ENCODE measurements around the gene SLC7A11. TPM values are rescaled to one million over a fixed set of nuclear protein-coding genes. Genes with fewer than 3 reads are reported as not detected.
A peak's percentile ranks its signal among the peaks of the same experiment; 100 is the strongest.

Gene SLC7A11
- total RNA-seq, 1 donor: 55.7 TPM

GRCh38 chr4:138262030-138262429, 19.9 kb upstream of the SLC7A11 start:
- Histone ChIP-seq H2AFZ (ENCODE audit: low read length) (no peak overlapping the region), H3K27ac (ENCODE audit: low read depth, low read length) (no peak overlapping the region), H3K36me3 (ENCODE audit: insufficient read depth, low read length) (no peaks in the 10 kb centered on the region), H3K4me3 (ENCODE audit: insufficient read depth, low read length) (no peak overlapping the region), H3K79me2 (ENCODE audit: insufficient read depth, low read length) (no peaks in the 10 kb centered on the region), H4K20me1 (ENCODE audit: insufficient read depth, low read length) (no peaks in the 10 kb centered on the region), H3K27me3 (ENCODE audit: insufficient read depth, low read length) (no peaks in the 10 kb centered on the region), H3K4me1 (ENCODE audit: insufficient read depth, low read length) (peaks cover 5% of the 10 kb centered on the region), H3K4me2 (ENCODE audit: insufficient read depth, low read length) (no peak overlapping the region), H3K9me3 (ENCODE audit: low read depth, low read length) (no peaks in the 10 kb centered on the region)
- TF ChIP-seq CTCF (IDR thresholded peaks at IDR 0.05; ENCODE audit: extremely low read depth, low read depth, low read length): no peak
- no peak for DNase-seq (ENCODE audit: insufficient read length, low spot score, missing footprints)

- H3K27me3 ChIP-seq (ENCODE audit: insufficient read depth, low read length): no peaks in the 10 kb centered on the region
- H4K20me1 ChIP-seq (ENCODE audit: insufficient read depth, low read length): no peaks in the 10 kb centered on the region
- peak; percentile 74 for DNase-seq (ENCODE audit: insufficient read length, low spot score, missing footprints)
- H3K4me3 ChIP-seq (ENCODE audit: insufficient read depth, low read length): no peak overlapping the region
- H3K4me2 ChIP-seq (ENCODE audit: insufficient read depth, low read length): no peak overlapping the region
- no peak for TF ChIP-seq CTCF (IDR thresholded peaks at IDR 0.05; ENCODE audit: extremely low read depth, low read depth, low read length)
- no peaks in the 10 kb centered on the region for H3K36me3 ChIP-seq (ENCODE audit: insufficient read depth, low read length)
- H2AFZ ChIP-seq (ENCODE audit: low read length): no peak overlapping the region
- H3K79me2 ChIP-seq (ENCODE audit: insufficient read depth, low read length): no peaks in the 10 kb centered on the region
- H3K27ac ChIP-seq (ENCODE audit: low read depth, low read length): no peak overlapping the region
- H3K9me3 ChIP-seq (ENCODE audit: low read depth, low read length): no peaks in the 10 kb centered on the region
- H3K4me1 ChIP-seq (ENCODE audit: insufficient read depth, low read length): peaks cover 5% of the 10 kb centered on the region
Observed at GRCh38 chr4:138259824-138260223, 17.7 kb upstream of the SLC7A11 start.

- no peaks in the 10 kb centered on the region for H4K20me1 ChIP-seq (ENCODE audit: insufficient read depth, low read length)
- H3K4me2 ChIP-seq (ENCODE audit: insufficient read depth, low read length): no peak overlapping the region
- H3K9me3 ChIP-seq (ENCODE audit: low read depth, low read length): no peaks in the 10 kb centered on the region
- H3K79me2 ChIP-seq (ENCODE audit: insufficient read depth, low read length): no peaks in the 10 kb centered on the region
- no peak for DNase-seq (ENCODE audit: insufficient read length, low spot score, missing footprints)
- H3K36me3 ChIP-seq (ENCODE audit: insufficient read depth, low read length): no peaks in the 10 kb centered on the region
- no peak for TF ChIP-seq CTCF (IDR thresholded peaks at IDR 0.05; ENCODE audit: extremely low read depth, low read depth, low read length)
- no peak overlapping the region for H2AFZ ChIP-seq (ENCODE audit: low read length)
- peaks cover 5% of the 10 kb centered on the region for H3K4me1 ChIP-seq (ENCODE audit: insufficient read depth, low read length)
- H3K4me3 ChIP-seq (ENCODE audit: insufficient read depth, low read length): no peak overlapping the region
- no peak overlapping the region for H3K27ac ChIP-seq (ENCODE audit: low read depth, low read length)
- H3K27me3 ChIP-seq (ENCODE audit: insufficient read depth, low read length): no peaks in the 10 kb centered on the region
Observed at GRCh38 chr4:138259271-138259670, 17.1 kb upstream of the SLC7A11 start.

- H3K9me3 ChIP-seq (ENCODE audit: low read depth, low read length): no peaks in the 10 kb centered on the region
- DNase-seq (ENCODE audit: insufficient read length, low spot score, missing footprints): peak; percentile 26
- no peak overlapping the region for H3K4me2 ChIP-seq (ENCODE audit: insufficient read depth, low read length)
- H3K79me2 ChIP-seq (ENCODE audit: insufficient read depth, low read length): no peaks in the 10 kb centered on the region
- no peaks in the 10 kb centered on the region for H4K20me1 ChIP-seq (ENCODE audit: insufficient read depth, low read length)
- H3K4me3 ChIP-seq (ENCODE audit: insufficient read depth, low read length): no peak overlapping the region
- no peaks in the 10 kb centered on the region for H3K36me3 ChIP-seq (ENCODE audit: insufficient read depth, low read length)
- no peaks in the 10 kb centered on the region for H3K27me3 ChIP-seq (ENCODE audit: insufficient read depth, low read length)
- TF ChIP-seq CTCF (IDR thresholded peaks at IDR 0.05; ENCODE audit: extremely low read depth, low read depth, low read length): no peak
- H3K4me1 ChIP-seq (ENCODE audit: insufficient read depth, low read length): peaks cover 13% of the 10 kb centered on the region
- H2AFZ ChIP-seq (ENCODE audit: low read length): no peak overlapping the region
- no peak overlapping the region for H3K27ac ChIP-seq (ENCODE audit: low read depth, low read length)
Observed at GRCh38 chr4:138256608-138257007, 14.5 kb upstream of the SLC7A11 start.
